IPS-18c (cell line): ENCODE measurements around the gene JAK3.

ENCODE experiments used
- H3K4me3 ChIP-seq: 2 replicates; pipeline ENCODE4 v1.7.0; 2013; ENCODE audit warnings: low read depth, mild to moderate bottlenecking, low read length, moderate library complexity; ENCODE audit not compliant: insufficient read depth
- H3K9me3 ChIP-seq: one replicate; pipeline ENCODE4 v1.6.1; 2013; ENCODE audit warnings: mild to moderate bottlenecking, low read length, moderate library complexity; ENCODE audit not compliant: control insufficient read depth, insufficient read depth

The JAK3 gene

DNA sequence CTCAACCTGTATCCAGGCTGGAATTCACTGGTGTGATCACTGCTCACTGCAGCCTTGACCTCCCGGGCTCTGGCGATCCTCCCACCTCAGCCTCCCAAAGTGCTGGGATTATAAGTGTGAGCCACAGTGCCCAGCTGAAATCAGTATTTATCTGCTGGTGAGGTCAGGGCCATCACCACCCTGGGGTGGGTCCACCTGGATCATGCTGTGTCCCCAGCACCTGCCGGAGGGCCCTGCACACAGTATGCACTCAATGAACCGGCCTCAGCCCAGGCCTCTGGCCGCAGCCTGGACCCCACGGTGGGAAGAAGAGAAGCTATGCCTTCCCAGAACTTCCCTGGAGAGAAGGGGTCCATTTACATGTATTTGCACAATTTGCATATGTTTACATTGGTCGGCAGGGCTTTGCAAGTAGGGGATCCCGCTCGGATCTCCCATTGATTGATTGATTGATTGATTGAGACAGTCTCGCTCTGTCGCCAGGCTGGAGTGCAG is 21.4 kb upstream of the JAK3 start:
- no peak overlapping the region for H3K4me3 ChIP-seq

DNA sequence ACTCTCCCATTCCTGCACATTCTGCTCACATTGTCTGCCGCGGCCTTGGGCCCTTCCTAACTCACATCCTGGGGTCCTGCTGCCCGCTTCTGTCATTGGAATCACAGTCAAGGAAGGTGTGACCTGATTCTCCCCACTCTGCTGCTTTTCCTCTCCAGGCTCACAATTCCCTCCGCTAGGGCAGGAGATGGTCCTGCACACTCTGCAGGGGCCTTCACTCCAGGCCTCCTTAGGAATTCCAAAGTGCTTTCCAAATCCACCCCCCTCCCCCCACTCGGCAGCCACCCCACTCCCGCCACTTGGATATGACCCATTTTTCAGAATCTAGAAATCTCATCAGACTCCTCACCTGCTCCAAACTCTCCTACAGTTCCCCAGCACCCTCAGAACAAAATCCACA is 20.9 kb upstream of the JAK3 start:
- no peak overlapping the region for H3K4me3 ChIP-seq
- no peaks in the 10 kb centered on the region for H3K9me3 ChIP-seq

More for the DNA sequence above, 21.4 kb upstream of the JAK3 start:
- no peaks in the 10 kb centered on the region for H3K9me3 ChIP-seq

DNA sequence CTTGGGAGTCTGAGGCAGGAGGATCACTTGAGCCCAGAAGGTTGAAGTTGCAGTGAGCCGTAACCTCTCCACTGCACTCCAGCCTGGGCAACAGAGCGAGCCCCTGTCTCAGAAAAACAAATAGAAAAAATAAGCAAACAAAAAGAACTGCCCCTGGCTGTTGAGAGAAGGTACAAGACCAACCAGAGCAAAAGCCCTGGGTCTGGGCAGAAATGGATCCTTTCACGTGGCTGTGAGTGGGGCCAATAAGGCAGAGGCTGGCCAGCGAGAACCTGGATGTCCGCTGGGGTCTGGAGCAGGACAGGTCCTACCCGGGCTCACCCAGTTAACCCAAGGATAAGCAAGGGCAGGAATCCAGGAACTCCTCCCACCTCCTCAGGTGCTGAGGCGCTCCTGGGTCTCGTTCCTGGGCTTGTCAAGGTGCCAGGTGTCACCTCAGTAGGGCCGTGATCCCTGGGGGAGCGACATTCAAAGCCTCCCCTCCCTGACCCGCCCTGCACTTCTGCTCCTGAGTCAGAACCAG is 19.2 kb upstream of the JAK3 start:
- Histone ChIP-seq H3K9me3 (no peaks in the 10 kb centered on the region), H3K4me3 (no peak overlapping the region)

DNA sequence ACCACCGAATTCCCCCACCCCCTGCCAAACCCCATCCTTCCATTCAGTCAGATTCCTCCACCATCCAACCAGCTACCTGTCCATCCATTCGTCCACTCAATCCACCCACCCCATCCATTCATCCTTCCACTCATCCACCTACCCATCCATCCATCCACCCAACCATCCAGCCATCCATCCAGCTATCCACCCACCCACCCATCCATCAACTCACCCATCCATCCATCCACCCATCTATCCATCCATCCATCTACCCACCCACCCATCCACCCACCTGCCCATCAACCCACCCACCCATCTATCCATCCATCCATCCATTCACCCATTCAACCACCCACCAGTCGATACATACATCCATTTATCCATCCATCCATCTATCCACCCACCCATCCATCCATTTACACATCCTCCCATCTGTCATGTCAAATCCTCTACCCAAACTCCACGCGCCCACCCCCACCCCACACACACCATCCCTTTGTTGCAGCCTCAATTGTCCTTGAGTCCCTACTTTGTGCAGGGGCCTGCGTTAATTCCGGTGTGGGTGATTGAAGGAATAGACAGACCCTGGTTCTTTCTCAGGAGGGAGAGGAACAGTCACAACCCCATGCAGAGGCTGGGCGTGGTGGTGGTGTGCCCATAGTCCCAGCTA is 18.7 kb upstream of the JAK3 start:
- H3K9me3 ChIP-seq: no peaks in the 10 kb centered on the region
- no peak overlapping the region for H3K4me3 ChIP-seq

DNA sequence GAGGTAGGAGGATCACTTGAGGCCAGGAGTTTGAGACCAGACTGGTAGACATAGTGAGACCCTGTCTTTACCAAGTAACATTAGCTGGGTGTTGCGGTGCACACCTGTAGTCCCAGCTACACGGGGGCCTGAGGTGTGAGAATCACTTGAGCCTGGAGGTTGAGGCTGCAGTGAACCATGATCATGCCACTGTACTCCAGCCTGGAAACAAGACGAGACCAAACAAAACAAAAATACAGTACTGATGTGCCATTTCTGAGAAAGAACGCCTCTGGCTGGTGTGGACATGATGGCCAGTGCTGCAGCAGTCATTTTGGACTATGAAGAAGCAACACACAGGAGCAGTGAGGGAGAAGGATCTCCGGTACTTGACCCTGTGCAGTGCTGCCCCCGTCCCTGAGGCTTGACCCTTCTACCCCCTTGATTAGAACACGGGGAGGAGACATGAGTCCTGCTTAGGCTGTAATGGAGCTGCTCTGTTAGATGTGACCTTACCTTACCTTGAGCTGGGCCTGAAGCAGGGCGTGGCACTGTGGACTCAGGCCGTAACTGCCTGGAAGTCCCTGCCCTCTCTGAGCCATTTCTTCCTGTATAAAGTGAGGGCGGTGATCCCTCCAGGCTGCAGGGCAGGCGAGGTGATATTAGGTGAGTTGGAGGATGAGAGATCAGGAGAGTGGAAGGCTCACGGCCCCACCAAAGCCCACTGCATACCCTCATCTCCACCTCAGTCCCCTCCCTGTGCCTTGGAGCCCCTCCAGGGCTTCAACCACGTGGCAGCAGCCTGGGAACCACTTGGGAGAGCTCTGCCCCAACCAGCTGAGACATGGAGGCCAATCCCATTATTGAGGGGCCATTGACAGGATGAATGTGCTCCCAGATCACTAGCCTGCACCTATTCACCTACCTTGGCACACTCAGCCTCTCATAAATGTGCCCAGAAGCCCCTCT is 17.9 kb upstream of the JAK3 start:
- Histone ChIP-seq H3K4me3 (no peak overlapping the region), H3K9me3 (no peaks in the 10 kb centered on the region)

DNA sequence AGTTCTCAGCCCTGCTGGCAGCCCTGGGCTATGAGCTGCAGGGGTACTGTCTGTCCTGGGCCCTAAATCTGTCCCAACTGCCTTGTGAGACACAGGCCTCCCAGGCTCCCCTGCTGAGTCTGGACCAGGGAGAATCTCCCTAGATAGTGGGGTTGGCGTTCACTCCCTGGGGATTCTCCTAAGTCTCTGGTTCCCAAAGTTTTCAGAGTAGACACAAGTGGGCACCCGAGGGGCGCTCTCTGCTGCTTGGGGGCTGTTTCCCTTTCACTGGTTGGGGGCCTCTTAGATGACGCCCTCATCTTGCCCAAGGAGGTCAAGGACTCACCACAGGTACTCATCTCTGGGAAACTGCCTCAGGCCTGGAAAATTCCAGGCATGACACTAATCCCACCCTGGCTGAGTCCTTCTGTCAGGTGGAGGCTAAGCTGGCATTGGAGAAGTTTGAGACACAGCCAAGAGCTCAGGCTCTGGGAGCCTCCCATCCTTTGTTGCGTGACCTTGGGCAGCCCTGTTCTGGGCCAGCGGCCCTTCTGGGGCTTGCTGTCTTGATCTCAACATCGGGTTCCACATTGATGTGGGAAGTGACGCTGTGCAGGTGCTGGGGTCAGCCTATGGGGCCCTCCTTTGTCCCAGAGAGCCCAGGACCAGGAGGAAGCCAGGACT is 15.9 kb upstream of the JAK3 start:
- Histone ChIP-seq H3K9me3 (no peaks in the 10 kb centered on the region), H3K4me3 (no peak overlapping the region)

DNA sequence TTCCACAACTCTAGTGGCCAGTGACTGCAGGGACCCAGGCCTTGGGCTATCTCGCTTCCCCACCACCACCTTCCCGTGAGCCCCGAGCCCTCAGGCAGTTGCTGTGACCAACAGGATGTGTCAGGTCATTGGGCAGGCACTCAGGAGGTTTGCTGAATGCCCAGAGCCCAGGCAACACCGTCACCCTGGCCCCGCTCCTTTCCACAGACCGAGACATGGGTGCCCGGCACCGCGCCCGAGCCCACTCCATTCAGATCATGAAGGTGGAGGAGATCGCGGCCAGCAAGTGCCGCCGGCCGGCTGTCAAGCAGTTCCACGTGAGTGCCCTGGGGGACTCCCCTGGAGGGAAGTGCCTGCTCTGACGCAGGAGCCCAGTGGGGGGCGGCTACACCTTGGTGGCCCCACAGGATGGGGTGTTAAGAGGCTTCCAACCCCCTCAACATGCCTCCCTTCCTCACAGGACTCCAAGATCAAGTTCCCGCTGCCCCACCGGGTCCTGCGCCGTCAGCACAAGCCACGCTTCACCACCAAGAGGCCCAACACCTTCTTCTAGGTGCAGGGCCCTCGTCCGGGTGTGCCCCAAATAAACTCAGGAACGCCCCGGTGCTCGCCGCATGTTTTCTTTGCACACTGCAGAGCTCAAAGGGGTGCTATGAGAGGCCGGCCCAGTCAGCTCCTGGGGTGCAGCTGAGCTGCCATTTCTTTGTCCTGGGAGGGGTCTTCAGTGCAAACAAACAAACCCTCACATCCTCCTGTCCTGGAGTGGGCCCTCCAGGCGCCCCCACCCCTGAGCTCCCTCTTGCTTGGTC is 15.1 kb upstream of the JAK3 start:
- H3K9me3 ChIP-seq: no peaks in the 10 kb centered on the region
- no peak overlapping the region for H3K4me3 ChIP-seq

DNA sequence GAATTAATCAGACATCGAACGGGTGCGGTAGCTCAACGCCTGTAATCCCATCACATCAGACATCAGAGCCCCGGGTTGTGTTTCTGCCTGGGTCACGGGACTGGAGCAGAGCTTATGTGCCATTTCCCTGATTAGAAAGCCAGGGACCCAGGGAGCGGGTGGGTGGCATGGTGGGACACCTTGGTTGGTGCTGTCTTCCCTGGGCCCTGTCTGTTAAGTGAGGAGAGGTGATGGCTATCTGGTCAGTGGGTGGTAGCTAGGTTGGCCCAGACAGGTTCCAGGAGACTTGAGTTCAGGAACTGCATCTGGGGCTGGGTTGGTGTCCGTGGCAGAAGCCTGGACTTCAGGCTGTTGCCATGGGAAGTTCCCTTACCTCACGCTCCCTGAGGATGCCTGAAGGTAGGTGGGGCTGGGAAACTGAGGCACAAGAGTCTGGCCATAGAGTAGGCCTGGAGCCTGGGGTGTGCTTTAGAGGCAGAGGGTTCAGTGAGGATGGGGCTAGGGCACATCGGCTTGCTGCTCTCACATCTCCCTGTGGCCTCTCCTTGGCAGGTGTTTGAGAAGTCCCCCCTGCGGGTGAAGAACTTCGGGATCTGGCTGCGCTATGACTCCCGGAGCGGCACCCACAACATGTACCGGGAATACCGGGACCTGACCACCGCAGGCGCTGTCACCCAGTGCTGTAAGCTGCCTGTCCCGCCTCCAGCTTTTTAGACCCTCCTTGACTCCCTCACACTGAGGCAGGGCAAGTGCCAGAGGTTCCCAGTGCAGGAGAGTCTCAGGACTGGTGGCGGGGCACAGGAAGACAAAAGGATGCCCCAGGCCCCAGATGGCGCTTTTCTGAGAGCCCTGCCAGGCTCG is 14.0 kb upstream of the JAK3 start:
- Histone ChIP-seq H3K4me3 (peak overlapping the region; percentile 80), H3K9me3 (no peaks in the 10 kb centered on the region)

DNA sequence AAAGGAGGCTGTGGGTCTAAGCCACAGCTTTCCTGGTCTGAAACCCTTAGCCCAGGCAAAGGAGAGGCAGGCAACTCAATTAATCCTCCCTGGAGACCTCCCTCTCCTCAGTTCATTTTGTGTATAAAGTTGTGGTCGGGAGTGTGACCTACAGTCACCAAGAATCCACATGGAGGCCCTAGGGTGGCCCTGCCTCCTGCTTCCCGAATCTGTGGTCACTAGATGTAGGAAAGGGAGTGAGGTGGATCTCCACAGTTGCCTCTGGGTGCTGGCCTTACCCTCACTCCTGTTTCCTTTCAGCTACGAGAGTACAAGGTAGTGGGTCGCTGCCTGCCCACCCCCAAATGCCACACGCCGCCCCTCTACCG is 13.2 kb upstream of the JAK3 start:
- peak overlapping the region; percentile 80 for H3K4me3 ChIP-seq
- no peaks in the 10 kb centered on the region for H3K9me3 ChIP-seq

DNA sequence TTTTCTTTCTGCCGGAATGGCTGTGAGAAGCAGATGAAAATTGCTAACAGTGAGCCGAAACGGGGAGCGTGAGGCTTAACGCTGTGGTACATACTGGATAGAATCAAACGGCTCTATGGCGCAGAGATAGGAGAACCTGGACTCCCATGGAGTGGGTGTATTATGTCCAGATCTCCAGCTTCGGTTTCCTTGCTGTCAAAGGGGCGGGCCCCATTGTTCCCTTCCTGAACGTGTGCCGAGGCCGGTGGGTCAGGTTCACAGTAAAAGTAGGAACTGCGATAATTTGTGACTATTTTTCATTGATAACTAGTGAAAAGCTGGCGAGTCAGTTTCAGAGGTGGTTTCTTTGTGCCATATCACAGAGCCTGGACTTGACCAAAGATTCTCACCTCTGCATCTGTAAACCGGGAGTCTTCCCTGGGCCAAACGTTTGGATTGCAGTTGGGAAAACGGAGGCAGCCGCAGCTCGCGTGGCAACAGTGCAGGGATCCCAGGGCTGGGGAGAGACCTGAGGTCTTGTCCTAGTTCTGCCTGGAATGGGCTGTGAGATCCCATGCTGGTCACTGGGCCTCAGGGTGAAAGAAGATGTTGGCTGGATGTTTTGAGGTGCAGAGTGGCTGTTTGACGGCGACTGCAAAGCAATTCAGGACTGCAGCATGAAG is 12.7 kb upstream of the JAK3 start:
- peak overlapping the region; percentile 80 for H3K4me3 ChIP-seq
- H3K9me3 ChIP-seq: no peaks in the 10 kb centered on the region

DNA sequence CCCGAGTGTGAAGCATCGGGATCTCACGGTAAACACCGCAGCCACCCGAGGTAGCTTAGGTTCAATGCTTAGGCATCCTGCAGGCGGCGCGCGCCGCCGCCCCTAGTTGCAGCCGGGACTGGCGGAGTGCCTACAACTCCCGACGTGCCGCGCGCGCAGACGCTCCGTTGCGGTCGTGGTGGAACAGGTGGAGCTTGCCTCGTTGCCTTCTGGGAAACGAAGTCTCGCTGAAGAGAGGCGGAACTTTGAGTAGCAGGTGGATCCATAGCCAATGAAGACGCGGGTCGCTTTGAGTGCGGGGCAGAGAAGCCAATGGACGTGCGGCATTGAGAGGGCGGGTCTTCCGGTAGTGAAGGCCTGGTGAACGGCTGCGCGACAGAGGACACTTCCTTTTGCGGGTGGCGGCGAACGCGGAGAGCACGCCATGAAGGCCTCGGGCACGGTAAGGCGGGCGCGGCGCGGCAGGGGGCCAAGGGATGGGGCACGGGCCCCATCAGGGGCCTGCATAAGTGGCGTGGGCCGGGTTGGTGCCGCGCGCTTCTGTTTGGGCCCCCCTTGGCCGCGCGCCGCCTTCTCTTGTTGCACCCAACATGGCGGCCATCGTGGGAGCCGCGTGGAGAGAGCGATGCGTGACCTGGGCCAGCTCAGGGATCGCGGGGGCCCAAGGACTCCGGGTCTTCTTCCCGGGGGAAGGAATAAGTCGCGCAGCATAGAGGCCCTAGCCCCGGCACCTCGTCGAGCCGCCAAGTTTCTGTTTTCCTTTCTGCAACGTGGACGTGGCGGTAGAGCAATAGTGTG is 11.9 kb upstream of the JAK3 start, which contains the start of gene RPL18A:
RPL18A (plus strand) TSS at position 378 of the 798 bp plus-strand sequence; CDS start at position 425, 47 bp downstream.
- Histone ChIP-seq H3K9me3 (no peaks in the 10 kb centered on the region), H3K4me3 (peak within 1 kb of the TSS; percentile 80)

DNA sequence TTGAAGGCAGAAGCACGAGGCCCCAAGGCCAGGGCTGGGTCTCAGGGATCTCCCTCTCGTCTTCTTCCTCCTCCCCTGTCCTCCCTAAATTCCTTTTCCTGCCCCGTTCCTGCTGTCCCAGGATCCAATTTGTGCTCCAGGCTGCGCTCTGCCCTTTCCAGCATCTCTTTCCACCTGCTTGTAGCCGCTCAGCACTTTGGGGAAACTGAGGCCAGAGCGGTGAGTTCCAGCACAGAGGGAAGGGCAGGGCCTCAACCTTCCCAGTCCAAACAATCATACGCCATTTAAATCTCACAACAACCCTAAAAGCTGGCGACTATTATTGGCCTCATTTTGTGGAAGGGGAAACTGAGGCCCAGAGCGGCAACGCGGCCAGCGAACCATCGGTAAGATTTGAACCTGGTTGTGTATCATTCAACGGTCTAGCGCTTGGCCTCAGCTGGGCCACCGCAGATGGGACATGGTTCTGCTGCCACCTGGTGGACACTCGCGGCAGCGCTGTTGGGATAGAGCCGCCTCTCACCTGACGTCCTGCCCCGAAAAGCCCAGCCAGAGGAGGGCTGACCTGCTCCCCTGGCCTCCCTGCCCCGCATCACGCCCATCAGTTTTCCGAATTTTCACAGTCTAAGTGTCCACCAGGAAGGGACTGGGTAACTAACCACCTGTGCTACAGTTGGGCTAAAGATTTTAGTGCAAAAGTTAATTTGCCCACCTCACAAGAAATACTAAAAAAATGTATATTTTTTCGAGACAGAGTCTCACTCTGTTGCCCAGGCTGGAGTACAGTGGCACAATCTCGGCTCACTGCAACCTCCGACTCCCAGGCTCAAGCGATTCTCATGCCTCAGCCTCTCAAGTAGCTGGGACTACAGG is 7.7 kb upstream of the JAK3 start:
- H3K4me3 ChIP-seq: no peak overlapping the region
- H3K9me3 ChIP-seq: no peaks in the 10 kb centered on the region

DNA sequence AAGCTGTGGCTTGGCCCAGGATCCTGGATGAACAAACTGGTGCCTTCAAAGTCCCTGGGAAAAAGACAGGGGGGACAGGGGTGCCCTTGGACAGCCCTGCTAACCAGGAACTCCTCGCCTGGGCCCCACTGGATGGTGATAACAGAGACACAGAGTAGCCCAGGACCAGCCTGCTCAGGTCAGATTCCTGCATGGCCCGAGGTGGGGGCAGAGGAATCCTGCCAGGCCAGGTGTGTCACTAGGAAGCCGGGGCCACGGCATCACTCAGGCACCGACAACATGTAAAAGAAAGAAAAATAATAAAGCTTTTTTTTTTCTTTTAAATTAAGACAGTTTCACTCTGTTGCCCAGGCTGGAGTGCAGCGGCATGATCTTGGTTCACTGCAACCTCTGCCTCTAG is 6.3 kb upstream of the JAK3 start:
- no peak overlapping the region for H3K4me3 ChIP-seq
- no peaks in the 10 kb centered on the region for H3K9me3 ChIP-seq
